Suprapubic skin (tissue), 4 donors: ENCODE results near the gene OR2B6. TPM values are rescaled to one million over a fixed set of nuclear protein-coding genes. Genes with fewer than 3 reads are reported as not detected.

Experiments used
- DNase-seq, 2 donors: peaks; one replicate each; pipeline ENCODE4 v3.0.0-alpha.2; 2019; ENCODE audit warnings: low spot score in 2 of 2
- H3K27ac ChIP-seq: fragments of 200-600 bp; sonication (generic); one replicate; pipeline ENCODE4 v1.5.1; 2019
- H3K27me3 ChIP-seq: fragments of 200-600 bp; sonication (generic); one replicate; pipeline ENCODE4 v1.5.1; 2019
- H3K36me3 ChIP-seq: fragments of 200-600 bp; sonication (generic); one replicate; pipeline ENCODE4 v1.5.1; 2019
- H3K4me1 ChIP-seq: fragments of 200-600 bp; sonication (generic); one replicate; pipeline ENCODE4 v1.5.1; 2019
- H3K4me3 ChIP-seq: fragments of 200-600 bp; sonication (generic); one replicate; pipeline ENCODE4 v1.5.1; 2019; ENCODE audit warnings: mild to moderate bottlenecking
- H3K9me3 ChIP-seq: fragments of 200-600 bp; sonication (generic); one replicate; pipeline ENCODE4 v1.5.1; 2019
- EP300 ChIP-seq: sonication (generic); formaldehyde crosslinking; IDR thresholded peaks from one replicate; pipeline ENCODE4 v1.6.1; 2017; ENCODE audit warnings: antibody characterized with exemption
- POLR2A ChIP-seq, 2 donors: fragments of 450-650 bp; IDR thresholded peaks; one replicate each; pipeline ENCODE4 v1.6.1; 2017; ENCODE audit warnings: antibody characterized with exemption in 2 of 2, mild to moderate bottlenecking in 2 of 2, moderate library complexity in 2 of 2
- POLR2AphosphoS5 ChIP-seq, 3 donors: sonication (generic); formaldehyde crosslinking; IDR thresholded peaks; one replicate each; pipeline ENCODE4 v1.6.1; 2017; ENCODE audit warnings: antibody characterized with exemption in 3 of 3
- WGBS: methylation state at CpG from one replicate; pipeline ENCODE4 v1.1.5; 2018; 5-methylcytosine and 5-hydroxymethylcytosine counted together
- total RNA-seq, 4 donors: library from RNA; depleted of rRNA; stranded (reverse); fragments of >200 nt; gene quantifications; one replicate each; pipeline ENCODE4 v1.1.0, GENCODE V29; 2016
- TF ChIP-seq, protein P1 (sequence below), 2 donors: fragments of 200-600 bp in 1 of 2; fragments of 450-650 bp in 1 of 2; sonication (generic) in 1 of 2; IDR thresholded peaks; one replicate each; pipeline ENCODE4 v1.5.1; 2016 to 2019; ENCODE audit warnings: antibody characterized with exemption in 2 of 2, mild to moderate bottlenecking in 1 of 2, moderate library complexity in 1 of 2

OR2B6 gene
- total RNA-seq, 4 donors from 2014 or later, result not detected

DNA sequence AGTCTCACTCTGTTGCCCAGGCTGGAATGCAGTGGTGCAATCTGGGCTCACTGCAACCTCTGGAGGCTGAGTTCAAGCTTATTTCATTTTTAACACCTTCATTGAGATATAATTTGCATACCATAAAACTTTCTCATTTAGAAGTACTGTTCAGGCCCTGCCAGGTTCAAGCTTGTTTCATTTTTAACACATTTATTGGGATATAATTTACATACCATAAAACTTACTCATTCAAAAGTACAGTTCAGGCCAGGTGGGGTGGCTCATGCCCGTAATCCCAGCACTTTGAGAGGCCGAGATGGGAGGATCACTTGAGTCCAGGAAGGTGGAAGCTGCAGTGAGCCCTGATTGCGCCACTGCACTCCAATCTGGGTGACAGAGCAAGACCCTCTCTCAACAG lies 5.5 kb downstream of the OR2B6 start:
- Histone ChIP-seq H3K4me3 (no peak overlapping the region), H3K27ac (no peak overlapping the region), H3K36me3 (no peaks in the 10 kb centered on the region), H3K9me3 (no peaks in the 10 kb centered on the region), H3K4me1 (no peaks in the 10 kb centered on the region), H3K27me3 (no peaks in the 10 kb centered on the region)
- TF ChIP-seq POLR2A (IDR thresholded peaks at IDR 0.05) (no peak), EP300 (no peak), POLR2AphosphoS5 (IDR thresholded peaks at IDR 0.05) (no peak)
- TF ChIP-seq, protein P1, sequence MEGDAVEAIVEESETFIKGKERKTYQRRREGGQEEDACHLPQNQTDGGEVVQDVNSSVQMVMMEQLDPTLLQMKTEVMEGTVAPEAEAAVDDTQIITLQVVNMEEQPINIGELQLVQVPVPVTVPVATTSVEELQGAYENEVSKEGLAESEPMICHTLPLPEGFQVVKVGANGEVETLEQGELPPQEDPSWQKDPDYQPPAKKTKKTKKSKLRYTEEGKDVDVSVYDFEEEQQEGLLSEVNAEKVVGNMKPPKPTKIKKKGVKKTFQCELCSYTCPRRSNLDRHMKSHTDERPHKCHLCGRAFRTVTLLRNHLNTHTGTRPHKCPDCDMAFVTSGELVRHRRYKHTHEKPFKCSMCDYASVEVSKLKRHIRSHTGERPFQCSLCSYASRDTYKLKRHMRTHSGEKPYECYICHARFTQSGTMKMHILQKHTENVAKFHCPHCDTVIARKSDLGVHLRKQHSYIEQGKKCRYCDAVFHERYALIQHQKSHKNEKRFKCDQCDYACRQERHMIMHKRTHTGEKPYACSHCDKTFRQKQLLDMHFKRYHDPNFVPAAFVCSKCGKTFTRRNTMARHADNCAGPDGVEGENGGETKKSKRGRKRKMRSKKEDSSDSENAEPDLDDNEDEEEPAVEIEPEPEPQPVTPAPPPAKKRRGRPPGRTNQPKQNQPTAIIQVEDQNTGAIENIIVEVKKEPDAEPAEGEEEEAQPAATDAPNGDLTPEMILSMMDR (IDR thresholded peaks at IDR 0.05), result no peak
- WGBS, result 68% methylated on average over 3 of the region's 3 CpGs
- no peak for DNase-seq

DNA sequence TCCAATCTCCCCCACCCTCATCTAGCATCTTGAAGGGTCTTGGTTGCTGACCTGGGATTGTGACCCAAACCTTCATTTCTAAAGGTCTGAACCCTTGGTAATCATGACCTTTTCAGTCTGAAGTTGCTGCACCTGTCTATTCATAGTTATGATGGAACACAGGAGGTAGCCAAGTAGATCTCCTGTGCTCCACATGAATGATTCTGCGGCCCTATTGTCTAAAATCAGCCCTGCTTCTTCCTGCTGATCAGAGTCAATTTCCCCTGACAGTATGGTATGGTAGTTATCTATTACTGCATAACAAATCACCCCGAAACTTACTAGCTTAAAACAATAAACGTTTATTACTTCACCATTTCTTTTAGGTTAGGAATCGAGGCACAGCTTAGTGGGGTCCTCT lies 9.0 kb downstream of the OR2B6 start:
- no peaks in the 10 kb centered on the region for H3K9me3 ChIP-seq
- no peaks in the 10 kb centered on the region for H3K27me3 ChIP-seq
- no peaks in the 10 kb centered on the region for H3K36me3 ChIP-seq
- no peak for TF ChIP-seq EP300
- no peak for TF ChIP-seq POLR2AphosphoS5 (IDR thresholded peaks at IDR 0.05)
- TF ChIP-seq POLR2A (IDR thresholded peaks at IDR 0.05), result no peak
- TF ChIP-seq, protein P1 (IDR thresholded peaks at IDR 0.05), result no peak
- 81% methylated on average over 4 of the region's 4 CpGs for WGBS
- no peak for DNase-seq
- H3K4me1 ChIP-seq, result no peaks in the 10 kb centered on the region
- H3K4me3 ChIP-seq, result no peak overlapping the region
- no peak overlapping the region for H3K27ac ChIP-seq

DNA sequence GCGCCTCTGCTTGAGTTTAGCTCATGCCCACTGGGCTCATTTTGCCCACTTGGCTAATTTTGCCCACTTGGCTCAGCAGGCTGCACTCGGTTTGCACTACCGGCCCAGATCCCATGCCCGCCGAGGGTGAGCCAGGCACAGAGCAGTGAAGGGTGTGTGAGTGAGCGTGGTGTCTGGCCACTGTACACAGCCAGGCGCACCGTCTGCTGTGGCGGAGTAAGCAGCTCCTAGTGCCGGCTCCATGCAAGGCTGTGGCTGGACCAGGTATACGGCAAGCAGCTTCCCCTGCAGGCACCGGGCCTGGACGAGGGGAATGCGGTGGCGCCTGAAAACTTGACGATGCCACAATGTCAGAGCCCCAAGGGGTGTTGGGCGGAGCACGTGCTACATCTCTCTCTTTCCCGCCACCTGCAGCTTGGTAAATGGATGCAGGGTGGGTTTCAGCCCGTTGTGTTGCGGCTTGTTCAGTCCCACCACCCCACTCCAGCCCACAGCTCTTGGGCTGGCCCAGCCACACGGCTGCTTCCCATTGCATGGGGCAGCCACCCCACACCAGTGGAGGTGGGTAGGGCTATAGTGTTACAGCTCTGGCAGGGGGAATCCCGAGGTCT lies 9.9 kb downstream of the OR2B6 start:
- Histone ChIP-seq H3K36me3 (no peaks in the 10 kb centered on the region), H3K4me3 (no peak overlapping the region), H3K9me3 (no peaks in the 10 kb centered on the region), H3K27ac (no peak overlapping the region), H3K27me3 (no peaks in the 10 kb centered on the region), H3K4me1 (no peaks in the 10 kb centered on the region)
- no peak for DNase-seq
- WGBS, result 73% methylated on average over 3 of the region's 23 CpGs
- no peak for TF ChIP-seq POLR2A (IDR thresholded peaks at IDR 0.05)

DNA sequence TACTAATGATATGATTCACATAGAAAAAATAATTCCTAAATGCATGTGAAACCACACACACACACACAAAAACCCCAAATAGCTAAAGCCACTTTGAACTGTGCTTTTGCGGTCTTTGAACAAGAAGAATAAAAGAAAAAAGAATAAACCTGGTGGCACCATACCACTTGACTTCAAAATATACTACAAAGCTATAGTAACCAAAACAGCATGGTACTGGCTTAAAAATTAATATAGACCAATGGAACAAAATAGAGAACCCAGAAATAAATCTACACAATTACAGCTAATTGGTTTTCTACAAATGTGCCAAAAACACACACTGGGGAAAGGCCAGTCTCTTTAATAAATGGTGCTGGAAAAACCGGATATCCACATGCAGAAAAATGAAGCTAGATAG lies 13.4 kb downstream of the OR2B6 start:
- Histone ChIP-seq H3K4me3 (no peak overlapping the region), H3K36me3 (no peaks in the 10 kb centered on the region), H3K27me3 (no peaks in the 10 kb centered on the region), H3K9me3 (no peaks in the 10 kb centered on the region), H3K27ac (no peak overlapping the region), H3K4me1 (no peaks in the 10 kb centered on the region)
- WGBS, result 93% methylated on average over 2 of the region's 2 CpGs
- DNase-seq, result no peak
- TF ChIP-seq, protein P1 (IDR thresholded peaks at IDR 0.05), result no peak
- TF ChIP-seq POLR2AphosphoS5 (IDR thresholded peaks at IDR 0.05) (no peak), EP300 (no peak), POLR2A (IDR thresholded peaks at IDR 0.05) (no peak)

DNA sequence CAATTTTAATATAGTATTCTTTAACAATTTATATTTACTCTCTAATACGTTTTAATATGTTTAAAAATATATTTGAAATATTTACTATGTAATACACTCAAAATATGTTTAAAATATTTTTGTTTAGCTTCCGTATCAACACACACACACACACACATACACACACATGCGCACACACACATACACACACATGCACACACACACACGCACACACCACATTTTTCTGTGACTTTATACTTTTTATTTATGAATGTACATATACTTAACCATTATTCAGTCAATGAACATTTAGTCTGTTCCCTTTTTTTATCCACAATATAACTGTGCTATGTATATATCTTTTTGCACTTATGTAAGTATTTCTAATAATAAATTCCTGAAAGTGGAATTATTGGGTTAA lies 15.7 kb downstream of the OR2B6 start:
- no peak for DNase-seq
- TF ChIP-seq POLR2AphosphoS5 (IDR thresholded peaks at IDR 0.05) (no peak), POLR2A (IDR thresholded peaks at IDR 0.05) (no peak)
- TF ChIP-seq, protein P1 (IDR thresholded peaks at IDR 0.05), result no peak
- Histone ChIP-seq H3K9me3 (no peaks in the 10 kb centered on the region), H3K27ac (no peak overlapping the region), H3K4me3 (no peak overlapping the region), H3K4me1 (no peaks in the 10 kb centered on the region), H3K27me3 (peaks cover 6% of the 10 kb centered on the region), H3K36me3 (no peaks in the 10 kb centered on the region)
- 87% methylated on average over 4 of the region's 4 CpGs for WGBS

DNA sequence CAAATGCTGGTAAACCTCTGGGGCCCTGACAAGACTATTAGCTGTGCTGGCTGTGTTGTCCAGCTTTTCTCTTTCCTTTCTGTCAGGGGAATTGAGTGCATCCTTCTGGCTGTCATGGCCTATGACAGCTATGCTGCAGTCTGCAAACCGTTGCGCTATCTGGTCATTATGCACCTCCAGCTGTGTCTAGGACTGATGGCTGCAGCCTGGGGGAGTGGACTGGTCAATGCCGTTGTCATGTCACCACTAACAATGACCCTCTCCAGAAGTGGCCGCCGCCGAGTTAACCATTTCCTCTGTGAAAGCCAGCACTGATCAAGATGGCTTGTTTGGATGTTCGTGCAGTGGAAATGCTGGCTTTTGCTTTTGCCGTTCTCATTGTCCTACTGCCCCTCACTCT lies 20.3 kb downstream of the OR2B6 start:
- no peaks in the 10 kb centered on the region for H3K36me3 ChIP-seq
- no peak for DNase-seq
- no peak for TF ChIP-seq POLR2A (IDR thresholded peaks at IDR 0.05)
- TF ChIP-seq, protein P1 (IDR thresholded peaks at IDR 0.05), result no peak
- no peak for TF ChIP-seq POLR2AphosphoS5 (IDR thresholded peaks at IDR 0.05)
- TF ChIP-seq EP300, result no peak

More for the DNA sequence above, 20.3 kb downstream of the OR2B6 start:
- no peak overlapping the region for H3K4me3 ChIP-seq
- no peak overlapping the region for H3K27ac ChIP-seq
- H3K27me3 ChIP-seq, result peaks cover 9% of the 10 kb centered on the region
- no peaks in the 10 kb centered on the region for H3K4me1 ChIP-seq
- 69% methylated on average over 7 of the region's 8 CpGs for WGBS
- no peaks in the 10 kb centered on the region for H3K9me3 ChIP-seq
